Fibroblast of the aortic adventitia (primary cell): ENCODE measurements around the gene UBE2QL1. TPM values are rescaled to one million over a fixed set of nuclear protein-coding genes. Genes with fewer than 3 reads are reported as not detected.

Experiments
- DNase-seq: peaks from one replicate; pipeline ENCODE4 v3.0.0-alpha.2; 2010; ENCODE audit warnings: low read depth
- H3K4me3 ChIP-seq: 2 replicates; pipeline ENCODE4 v1.5.1; 2011; ENCODE audit warnings: low read depth, mild to moderate bottlenecking, control low read depth, low read length, moderate library complexity
- CTCF ChIP-seq: IDR thresholded peaks from 2 replicates; pipeline ENCODE4 v1.5.1; 2011; ENCODE audit warnings: mild to moderate bottlenecking, low read length, control low read depth, inconsistent platforms; ENCODE audit not compliant: insufficient read depth
- total RNA-seq: library from RNA; depleted of rRNA; stranded (reverse); fragments of >200 nt; gene quantifications from 2 replicates; pipeline ENCODE4 v1.2.3, GENCODE V29; 2012; ENCODE audit warnings: low replicate concordance

Gene UBE2QL1
- total RNA-seq, 1 donor = under 0.01 TPM

- DNase-seq = no peak
- H3K4me3 ChIP-seq = no peak overlapping the region
- no peak for TF ChIP-seq CTCF
These were observed 48.6 kb downstream of the UBE2QL1 start for GRCh38 chr5:6497262-6497661.

- no peak for TF ChIP-seq CTCF
- H3K4me3 ChIP-seq = no peak overlapping the region
- no peak for DNase-seq
These were observed 50.3 kb downstream of the UBE2QL1 start for GRCh38 chr5:6498968-6499367.

- no peak overlapping the region for H3K4me3 ChIP-seq
- TF ChIP-seq CTCF = no peak
- no peak for DNase-seq
These were observed 53.0 kb downstream of the UBE2QL1 start for GRCh38 chr5:6501701-6502100.

GRCh38 chr5:6502421-6502820 lies 53.8 kb downstream of the UBE2QL1 start:
- TF ChIP-seq CTCF = no peak
- DNase-seq = no peak
- no peak overlapping the region for H3K4me3 ChIP-seq

- no peak for TF ChIP-seq CTCF
- no peak for DNase-seq
- H3K4me3 ChIP-seq = no peak overlapping the region
These were observed 54.7 kb downstream of the UBE2QL1 start for GRCh38 chr5:6503342-6503741.

GRCh38 chr5:6504677-6505415 lies 56.2 kb downstream of the UBE2QL1 start:
- no peak overlapping the region for H3K4me3 ChIP-seq
- TF ChIP-seq CTCF = no peak
- DNase-seq = no peak

- DNase-seq = no peak
- no peak for TF ChIP-seq CTCF
- H3K4me3 ChIP-seq = no peak overlapping the region
These were observed 56.7 kb downstream of the UBE2QL1 start for GRCh38 chr5:6505416-6505755.
